Spinal cord (tissue), 10 donors: ENCODE data around the gene GOLGA7B. TPM values are rescaled to one million over a fixed set of nuclear protein-coding genes. Genes with fewer than 3 reads are reported as not detected.
"Not testable (repeated sequence)": the region's sequence is repeated elsewhere in the genome, so short reads cannot be mapped to it uniquely, and the experiment has no call there.

Source experiments
- DNase-seq, 6 donors: peaks; one replicate each; pipeline versions ENCODE4 v3.0.0 to v3.0.0-alpha.2; 2013 to 2015; ENCODE audit warnings: low spot score in 6 of 6, low read depth in 4 of 6
- H3K27ac ChIP-seq: one replicate; pipeline ENCODE4 v1.5.1; 2013; ENCODE audit warnings: low read depth, low read length, control low read depth
- H3K27me3 ChIP-seq: one replicate; pipeline ENCODE4 v1.6.1; 2013; ENCODE audit warnings: low read length; ENCODE audit not compliant: control insufficient read depth, insufficient read depth
- H3K36me3 ChIP-seq: one replicate; pipeline ENCODE4 v1.6.1; 2013; ENCODE audit warnings: low read length; ENCODE audit not compliant: control insufficient read depth, insufficient read depth
- H3K4me1 ChIP-seq: one replicate; pipeline ENCODE4 v1.6.1; 2013; ENCODE audit warnings: low read length; ENCODE audit not compliant: control insufficient read depth, insufficient read depth
- H3K4me3 ChIP-seq: one replicate; pipeline ENCODE4 v1.5.1; 2013; ENCODE audit warnings: low read depth, low read length, control low read depth
- H3K9me3 ChIP-seq: one replicate; pipeline ENCODE4 v1.6.1; 2013; ENCODE audit warnings: low read length; ENCODE audit not compliant: control insufficient read depth, insufficient read depth
- WGBS: methylation state at CpG from one replicate; pipeline ENCODE4 v1.1.5; 2013; ENCODE audit warnings: missing lambda C conversion rate; ENCODE audit not compliant: insufficient coverage; 5-methylcytosine and 5-hydroxymethylcytosine counted together
- polyA plus RNA-seq, 2 donors: library from polyadenylated mRNA; unstranded; fragments of 120-200 nt; gene quantifications; one replicate each; pipeline ENCODE4 v1.2.1, GENCODE V29; 2013; ENCODE audit not compliant: insufficient read length in 2 of 2
- total RNA-seq, 2 donors: library from RNA; depleted of rRNA in 1 of 2; stranded (reverse); fragments of 120-200 nt in 1 of 2; fragments of >200 nt in 1 of 2; gene quantifications; one replicate each; pipeline versions ENCODE4 v1.2.3 to v1.2.4, GENCODE V29; 2013 to 2014
- donor health status: healthy.

GOLGA7B gene
- total and polyA plus RNA-seq, 4 donors = 5.8 to 42.7 (median 25.4) TPM

- peak in 2 of 6 donors; percentile 34 to 42 for DNase-seq
- peaks cover 27% of the 10 kb centered on the region for H3K4me1 ChIP-seq
- H3K4me3 ChIP-seq = no peak overlapping the region
- no peak overlapping the region for H3K27ac ChIP-seq
- WGBS = 36% methylated on average over 8 of the region's 10 CpGs
- no peaks in the 10 kb centered on the region for H3K9me3 ChIP-seq
- no peaks in the 10 kb centered on the region for H3K36me3 ChIP-seq
- no peaks in the 10 kb centered on the region for H3K27me3 ChIP-seq
Observed at GRCh38 chr10:97827702-97828291, 21.8 kb upstream of the GOLGA7B start.

GRCh38 chr10:97828721-97829120 is 20.9 kb upstream of the GOLGA7B start:
- no peaks in the 10 kb centered on the region for H3K27me3 ChIP-seq
- H3K27ac ChIP-seq = no peak overlapping the region
- WGBS = 65% methylated on average over 2 of the region's 2 CpGs
- DNase-seq = no peak
- no peak overlapping the region for H3K4me3 ChIP-seq
- H3K4me1 ChIP-seq = peaks cover 27% of the 10 kb centered on the region
- no peaks in the 10 kb centered on the region for H3K9me3 ChIP-seq
- no peaks in the 10 kb centered on the region for H3K36me3 ChIP-seq

GRCh38 chr10:97830064-97830463 is 19.6 kb upstream of the GOLGA7B start:
- Histone ChIP-seq H3K4me3 (no peak overlapping the region), H3K27ac (no peak overlapping the region), H3K9me3 (no peaks in the 10 kb centered on the region), H3K36me3 (no peaks in the 10 kb centered on the region), H3K27me3 (no peaks in the 10 kb centered on the region), H3K4me1 (peaks cover 24% of the 10 kb centered on the region)
- 30% methylated on average over 1 of the region's 3 CpGs for WGBS
- DNase-seq = no peak

GRCh38 chr10:97831259-97831658 is 18.4 kb upstream of the GOLGA7B start:
- no peaks in the 10 kb centered on the region for H3K9me3 ChIP-seq
- 51% methylated on average over 2 of the region's 2 CpGs for WGBS
- no peaks in the 10 kb centered on the region for H3K27me3 ChIP-seq
- peak in 2 of 6 donors; percentile 51 for DNase-seq
- H3K4me1 ChIP-seq = peaks cover 21% of the 10 kb centered on the region
- no peak overlapping the region for H3K4me3 ChIP-seq
- no peak overlapping the region for H3K27ac ChIP-seq
- no peaks in the 10 kb centered on the region for H3K36me3 ChIP-seq

GRCh38 chr10:97836446-97836845 is 13.2 kb upstream of the GOLGA7B start:
- Histone ChIP-seq H3K4me3 (no peak overlapping the region), H3K27ac (no peak overlapping the region), H3K36me3 (no peaks in the 10 kb centered on the region), H3K4me1 (no peaks in the 10 kb centered on the region), H3K27me3 (no peaks in the 10 kb centered on the region), H3K9me3 (no peaks in the 10 kb centered on the region)
- 89% methylated on average over 2 of the region's 2 CpGs for WGBS
- no peak for DNase-seq

- Histone ChIP-seq H3K27me3 (no peaks in the 10 kb centered on the region), H3K4me3 (no peak overlapping the region), H3K27ac (no peak overlapping the region), H3K36me3 (no peaks in the 10 kb centered on the region), H3K9me3 (no peaks in the 10 kb centered on the region), H3K4me1 (no peaks in the 10 kb centered on the region)
- no peak for DNase-seq
- WGBS = 100% methylated on average over 3 of the region's 3 CpGs
Observed at GRCh38 chr10:97838091-97838490, 11.6 kb upstream of the GOLGA7B start.

- not testable (repeated sequence) for H3K27ac ChIP-seq, H3K4me3 ChIP-seq, H3K9me3 ChIP-seq, DNase-seq, H3K36me3 ChIP-seq, H3K27me3 ChIP-seq, H3K4me1 ChIP-seq
- 95% methylated on average over 9 of the region's 22 CpGs for WGBS
Observed at GRCh38 chr10:97841166-97841565, 8.5 kb upstream of the GOLGA7B start.

- not testable (repeated sequence) for H3K9me3 ChIP-seq, H3K36me3 ChIP-seq, DNase-seq, H3K27me3 ChIP-seq, H3K4me3 ChIP-seq, H3K4me1 ChIP-seq, H3K27ac ChIP-seq
- no CpG with 5 or more reads among the region's 3 CpGs for WGBS
Observed at GRCh38 chr10:97842114-97842513, 7.5 kb upstream of the GOLGA7B start.

GRCh38 chr10:97842656-97843280 is 6.9 kb upstream of the GOLGA7B start:
- H3K27ac ChIP-seq = no peak overlapping the region
- H3K27me3 ChIP-seq = no peaks in the 10 kb centered on the region
- H3K9me3 ChIP-seq = peaks cover 2% of the 10 kb centered on the region
- no peak overlapping the region for H3K4me3 ChIP-seq
- WGBS = 90% methylated on average over 5 of the region's 7 CpGs
- no peaks in the 10 kb centered on the region for H3K36me3 ChIP-seq
- no peaks in the 10 kb centered on the region for H3K4me1 ChIP-seq
- no peak for DNase-seq

GRCh38 chr10:97843281-97843671 is 6.4 kb upstream of the GOLGA7B start:
- H3K27me3 ChIP-seq = no peaks in the 10 kb centered on the region
- no peak overlapping the region for H3K27ac ChIP-seq
- no peak overlapping the region for H3K4me3 ChIP-seq
- WGBS = 14% methylated on average over 2 of the region's 2 CpGs
- no peak for DNase-seq
- no peaks in the 10 kb centered on the region for H3K36me3 ChIP-seq
- peaks cover 2% of the 10 kb centered on the region for H3K9me3 ChIP-seq
- H3K4me1 ChIP-seq = no peaks in the 10 kb centered on the region
